ENCODE data around the gene PAX3. TPM values are rescaled to one million over a fixed set of nuclear protein-coding genes. Genes with fewer than 3 reads are reported as not detected.

The PAX3 gene
- total RNA-seq, 4 donors from 2014 or later = 6.1 to 13.8 (median 10.2) TPM

DNA sequence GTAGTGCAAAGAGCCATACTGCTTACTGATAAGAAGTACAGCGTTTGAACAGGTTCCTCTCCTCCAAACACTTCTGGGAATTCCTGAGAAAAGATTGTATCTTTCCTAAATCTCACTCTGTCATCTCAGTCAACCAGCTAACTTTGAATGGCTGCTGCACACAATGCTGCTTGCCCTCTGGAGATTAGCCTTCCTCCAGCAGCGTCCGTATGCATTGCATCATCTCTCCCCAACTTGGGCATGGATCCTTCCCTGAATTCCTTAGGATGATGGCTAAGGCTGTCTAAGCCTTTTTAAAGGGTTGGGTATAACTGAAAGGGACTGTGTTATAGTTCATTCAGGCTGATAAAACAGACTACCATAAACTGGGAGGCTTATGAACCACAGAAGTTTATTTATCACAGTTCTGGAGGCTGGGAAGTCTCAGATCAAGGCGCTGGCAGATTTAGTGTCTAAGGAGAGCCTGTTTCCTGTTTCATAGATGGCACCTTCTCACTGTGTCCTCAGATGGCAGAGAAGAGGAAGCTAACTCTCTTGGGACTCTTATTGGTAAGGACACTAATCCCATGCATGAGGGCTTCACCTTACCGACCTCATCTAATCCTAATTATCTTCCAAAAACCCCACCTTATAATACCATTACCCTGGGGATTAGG, 105.3 kb downstream of the PAX3 start:
- TF ChIP-seq POLR2A (IDR thresholded peaks at IDR 0.05) (no peak), POLR2AphosphoS5 (IDR thresholded peaks at IDR 0.05) (no peak), EP300 (IDR thresholded peaks at IDR 0.05) (no peak)
- TF ChIP-seq, protein P1, sequence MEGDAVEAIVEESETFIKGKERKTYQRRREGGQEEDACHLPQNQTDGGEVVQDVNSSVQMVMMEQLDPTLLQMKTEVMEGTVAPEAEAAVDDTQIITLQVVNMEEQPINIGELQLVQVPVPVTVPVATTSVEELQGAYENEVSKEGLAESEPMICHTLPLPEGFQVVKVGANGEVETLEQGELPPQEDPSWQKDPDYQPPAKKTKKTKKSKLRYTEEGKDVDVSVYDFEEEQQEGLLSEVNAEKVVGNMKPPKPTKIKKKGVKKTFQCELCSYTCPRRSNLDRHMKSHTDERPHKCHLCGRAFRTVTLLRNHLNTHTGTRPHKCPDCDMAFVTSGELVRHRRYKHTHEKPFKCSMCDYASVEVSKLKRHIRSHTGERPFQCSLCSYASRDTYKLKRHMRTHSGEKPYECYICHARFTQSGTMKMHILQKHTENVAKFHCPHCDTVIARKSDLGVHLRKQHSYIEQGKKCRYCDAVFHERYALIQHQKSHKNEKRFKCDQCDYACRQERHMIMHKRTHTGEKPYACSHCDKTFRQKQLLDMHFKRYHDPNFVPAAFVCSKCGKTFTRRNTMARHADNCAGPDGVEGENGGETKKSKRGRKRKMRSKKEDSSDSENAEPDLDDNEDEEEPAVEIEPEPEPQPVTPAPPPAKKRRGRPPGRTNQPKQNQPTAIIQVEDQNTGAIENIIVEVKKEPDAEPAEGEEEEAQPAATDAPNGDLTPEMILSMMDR (IDR thresholded peaks at IDR 0.05) = no peak
- peaks cover 3% of the 10 kb centered on the region for H3K4me1 ChIP-seq
- no peaks in the 10 kb centered on the region for H3K9me3 ChIP-seq
- H3K27me3 ChIP-seq = peaks cover 10% of the 10 kb centered on the region
- no peak overlapping the region for H3K4me3 ChIP-seq
- 35% methylated on average over 5 of the region's 5 CpGs for WGBS
- H3K36me3 ChIP-seq = no peaks in the 10 kb centered on the region
- H3K27ac ChIP-seq = no peak overlapping the region
- DNase-seq (ENCODE audit: low spot score in 2 of 2) = no peak

DNA sequence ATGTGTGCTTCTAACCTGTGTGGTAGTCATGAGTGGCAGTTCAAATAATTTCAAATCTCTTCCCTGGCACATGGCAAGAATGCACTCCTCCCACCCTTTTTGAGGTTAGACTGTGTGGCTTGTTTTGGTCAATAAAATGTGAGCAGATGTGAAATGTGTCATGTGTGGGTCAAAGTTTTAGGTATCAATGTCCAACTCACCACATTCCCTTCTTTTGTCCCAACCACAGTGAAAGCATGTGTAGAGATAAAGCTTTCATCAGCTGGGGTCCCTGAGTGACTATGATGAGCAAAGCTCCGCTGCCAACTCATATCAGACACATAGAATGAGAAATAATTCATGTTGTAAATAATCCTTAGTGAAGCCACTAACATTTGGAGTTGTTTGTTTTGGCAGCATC, 118.2 kb downstream of the PAX3 start:
- Histone ChIP-seq H3K36me3 (no peaks in the 10 kb centered on the region), H3K9me3 (no peaks in the 10 kb centered on the region), H3K4me1 (no peaks in the 10 kb centered on the region), H3K4me3 (no peak overlapping the region), H3K27me3 (peaks cover 8% of the 10 kb centered on the region), H3K27ac (no peak overlapping the region)
- WGBS = 86% methylated on average over 1 of the region's 1 CpG
- DNase-seq (ENCODE audit: low spot score in 2 of 2) = no peak
- no peak for TF ChIP-seq POLR2A (IDR thresholded peaks at IDR 0.05)
- no peak for TF ChIP-seq EP300 (IDR thresholded peaks at IDR 0.05)
- TF ChIP-seq, protein P1 (IDR thresholded peaks at IDR 0.05) = no peak
- no peak for TF ChIP-seq POLR2AphosphoS5 (IDR thresholded peaks at IDR 0.05)

DNA sequence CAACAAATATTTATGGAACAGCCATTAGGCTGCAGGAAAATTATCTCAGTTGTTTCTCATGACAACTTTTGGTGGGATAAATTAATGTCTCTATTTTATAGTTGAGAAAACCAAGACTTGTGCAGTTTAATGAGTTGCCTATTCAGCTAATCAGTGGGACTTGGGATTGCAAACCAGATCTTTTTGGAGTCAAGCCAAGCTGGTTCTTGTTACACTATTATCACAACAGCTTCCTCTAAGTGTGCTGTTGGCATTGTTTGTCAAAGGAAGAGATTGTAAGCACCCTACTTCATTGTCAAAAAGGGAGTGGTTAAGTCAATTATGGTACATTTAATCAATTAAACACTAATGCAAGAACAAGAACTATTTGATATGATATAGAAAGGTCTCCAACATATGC, 119.2 kb downstream of the PAX3 start:
- DNase-seq (ENCODE audit: low spot score in 2 of 2) = no peak
- H3K4me3 ChIP-seq = no peak overlapping the region
- no peak overlapping the region for H3K27ac ChIP-seq
- H3K36me3 ChIP-seq = no peaks in the 10 kb centered on the region
- TF ChIP-seq, protein P1 (IDR thresholded peaks at IDR 0.05) = no peak
- no peak for TF ChIP-seq POLR2AphosphoS5 (IDR thresholded peaks at IDR 0.05)
- TF ChIP-seq POLR2A (IDR thresholded peaks at IDR 0.05) = no peak
- no peak for TF ChIP-seq EP300 (IDR thresholded peaks at IDR 0.05)
- peaks cover 16% of the 10 kb centered on the region for H3K27me3 ChIP-seq
- no peaks in the 10 kb centered on the region for H3K4me1 ChIP-seq
- H3K9me3 ChIP-seq = no peaks in the 10 kb centered on the region

DNA sequence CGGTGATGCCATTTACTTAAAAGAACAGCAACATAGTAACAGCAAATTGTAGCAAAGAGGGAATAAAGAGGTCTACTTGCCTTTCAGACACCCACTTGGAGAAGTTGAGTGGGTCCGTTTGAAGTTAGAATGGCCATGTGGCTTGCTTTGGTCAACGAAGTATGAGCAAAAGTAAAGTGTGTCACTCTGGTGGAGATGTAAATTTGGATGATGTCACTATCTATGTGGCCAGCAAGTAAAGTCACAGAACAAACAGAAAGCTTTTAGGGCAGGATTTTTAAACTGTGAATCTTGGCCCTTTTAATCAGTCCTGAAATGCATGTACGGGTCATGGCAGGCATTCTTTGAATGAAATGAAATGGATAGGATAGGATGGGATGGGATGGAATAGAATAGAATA, 120.3 kb downstream of the PAX3 start:
- H3K4me1 ChIP-seq = no peaks in the 10 kb centered on the region
- H3K4me3 ChIP-seq = no peak overlapping the region
- peaks cover 21% of the 10 kb centered on the region for H3K27me3 ChIP-seq
- no peak for DNase-seq (ENCODE audit: low spot score in 2 of 2)
- 85% methylated on average over 4 of the region's 4 CpGs for WGBS
- no peaks in the 10 kb centered on the region for H3K36me3 ChIP-seq
- no peak overlapping the region for H3K27ac ChIP-seq
- no peaks in the 10 kb centered on the region for H3K9me3 ChIP-seq
- TF ChIP-seq POLR2A (IDR thresholded peaks at IDR 0.05) = no peak
- TF ChIP-seq POLR2AphosphoS5 (IDR thresholded peaks at IDR 0.05) = no peak
- no peak for TF ChIP-seq EP300 (IDR thresholded peaks at IDR 0.05)
- TF ChIP-seq, protein P1 (IDR thresholded peaks at IDR 0.05) = no peak

DNA sequence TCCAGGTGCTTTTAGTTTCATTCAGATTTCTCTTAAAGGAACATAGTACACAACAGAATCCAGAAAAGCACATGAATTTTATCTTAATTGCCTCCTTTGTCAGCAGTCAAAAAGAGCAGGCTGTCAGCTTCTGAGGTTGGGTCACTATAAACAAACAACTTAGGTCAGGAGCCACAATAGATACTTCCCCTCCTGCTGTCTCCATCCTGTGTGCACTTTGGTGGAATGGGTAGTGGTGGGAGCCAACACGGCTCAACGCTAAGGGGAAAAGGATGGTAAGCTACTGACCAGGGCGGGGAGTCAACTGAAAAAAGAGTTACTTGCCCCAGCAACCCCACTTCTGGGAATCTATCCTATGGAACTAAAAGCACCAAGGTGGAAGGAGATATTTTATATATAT, 121.9 kb downstream of the PAX3 start:
- WGBS = 49% methylated on average over 3 of the region's 3 CpGs
- H3K36me3 ChIP-seq = no peaks in the 10 kb centered on the region
- no peaks in the 10 kb centered on the region for H3K4me1 ChIP-seq
- TF ChIP-seq, protein P1 (IDR thresholded peaks at IDR 0.05) = no peak
- TF ChIP-seq POLR2A (IDR thresholded peaks at IDR 0.05) (no peak), POLR2AphosphoS5 (IDR thresholded peaks at IDR 0.05) (no peak), EP300 (IDR thresholded peaks at IDR 0.05) (no peak)
- no peak for DNase-seq (ENCODE audit: low spot score in 2 of 2)
- H3K4me3 ChIP-seq = no peak overlapping the region
- H3K27me3 ChIP-seq = peaks cover 27% of the 10 kb centered on the region
- no peaks in the 10 kb centered on the region for H3K9me3 ChIP-seq
- H3K27ac ChIP-seq = no peak overlapping the region

All from suprapubic skin (tissue), 4 donors.